Spleen (tissue), 7 donors: Measurements from ENCODE around the gene PLA2G4E.

Experiments used
- CTCF ChIP-seq, 11 experiments: fragments of 200-600 bp in 7 of 11; fragments of 450-650 bp in 4 of 11; sonication (generic) in 4 of 11; IDR thresholded peaks in 8 of 11; conservative IDR thresholded peaks in 3 of 11; 1 replicate in 7 of 11; 2 replicates in 4 of 11; pipeline versions ENCODE4 v1.4.0 to v1.8.0; 2016 to 2021; ENCODE audit warnings: antibody characterized with exemption in 11 of 11, inconsistent platforms in 4 of 11, mild to moderate bottlenecking in 1 of 11
- POLR2AphosphoS5 ChIP-seq, 3 donors: sonication (generic); formaldehyde crosslinking; IDR thresholded peaks; one replicate each; pipeline ENCODE4 v1.5.1; 2017; ENCODE audit warnings: antibody characterized with exemption in 3 of 3
- donor health status: DM: no; HTN: no; CAD: no; lungs with moderate emphysema.
- donor health status: DM: no; HTN: no; CAD: no.
- donor health status: DM: no; HTN: no; CAD: no.

- TF ChIP-seq CTCF (IDR thresholded peaks at IDR 0.05 in 8 of 11, conservative IDR thresholded peaks at IDR 0.05 in 3 of 11) (no peak), POLR2AphosphoS5 (IDR thresholded peaks at IDR 0.05) (no peak)
These were observed 41.5 kb upstream of the PLA2G4E start for GRCh38 chr15:42062284-42062806.
